ENCODE data around the gene TENM3.

The TENM3 gene

DNA sequence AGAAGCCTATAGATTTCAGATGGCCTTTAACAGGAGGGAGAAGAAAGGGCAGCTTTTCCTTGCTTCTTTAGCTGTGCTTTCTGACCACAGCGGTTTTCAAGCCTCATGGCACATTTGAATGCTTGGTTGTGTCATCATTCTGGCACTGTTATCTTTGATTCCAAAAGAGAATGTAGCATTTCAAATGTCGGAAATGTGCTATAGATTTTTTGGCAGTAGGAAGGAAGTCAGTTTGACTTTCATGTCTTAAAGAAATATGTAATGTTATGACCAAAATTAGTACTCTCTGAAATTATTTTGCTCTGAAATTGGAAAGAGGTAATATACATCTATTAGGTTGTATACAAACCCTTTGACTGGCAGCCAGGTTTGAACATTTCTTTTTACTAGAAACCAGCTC lies 171.9 kb downstream of the TENM3 start:
- ChIA-PET POLR2A (no interaction called here), CTCF (no interaction called here)
- DNase-seq (ENCODE audit: extremely low spot score), result no peak
- TF ChIP-seq, protein P1, sequence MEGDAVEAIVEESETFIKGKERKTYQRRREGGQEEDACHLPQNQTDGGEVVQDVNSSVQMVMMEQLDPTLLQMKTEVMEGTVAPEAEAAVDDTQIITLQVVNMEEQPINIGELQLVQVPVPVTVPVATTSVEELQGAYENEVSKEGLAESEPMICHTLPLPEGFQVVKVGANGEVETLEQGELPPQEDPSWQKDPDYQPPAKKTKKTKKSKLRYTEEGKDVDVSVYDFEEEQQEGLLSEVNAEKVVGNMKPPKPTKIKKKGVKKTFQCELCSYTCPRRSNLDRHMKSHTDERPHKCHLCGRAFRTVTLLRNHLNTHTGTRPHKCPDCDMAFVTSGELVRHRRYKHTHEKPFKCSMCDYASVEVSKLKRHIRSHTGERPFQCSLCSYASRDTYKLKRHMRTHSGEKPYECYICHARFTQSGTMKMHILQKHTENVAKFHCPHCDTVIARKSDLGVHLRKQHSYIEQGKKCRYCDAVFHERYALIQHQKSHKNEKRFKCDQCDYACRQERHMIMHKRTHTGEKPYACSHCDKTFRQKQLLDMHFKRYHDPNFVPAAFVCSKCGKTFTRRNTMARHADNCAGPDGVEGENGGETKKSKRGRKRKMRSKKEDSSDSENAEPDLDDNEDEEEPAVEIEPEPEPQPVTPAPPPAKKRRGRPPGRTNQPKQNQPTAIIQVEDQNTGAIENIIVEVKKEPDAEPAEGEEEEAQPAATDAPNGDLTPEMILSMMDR (IDR thresholded peaks at IDR 0.05; ENCODE audit: control extremely low read depth, extremely low read depth, low read depth, missing control alignments), result no peak

DNA sequence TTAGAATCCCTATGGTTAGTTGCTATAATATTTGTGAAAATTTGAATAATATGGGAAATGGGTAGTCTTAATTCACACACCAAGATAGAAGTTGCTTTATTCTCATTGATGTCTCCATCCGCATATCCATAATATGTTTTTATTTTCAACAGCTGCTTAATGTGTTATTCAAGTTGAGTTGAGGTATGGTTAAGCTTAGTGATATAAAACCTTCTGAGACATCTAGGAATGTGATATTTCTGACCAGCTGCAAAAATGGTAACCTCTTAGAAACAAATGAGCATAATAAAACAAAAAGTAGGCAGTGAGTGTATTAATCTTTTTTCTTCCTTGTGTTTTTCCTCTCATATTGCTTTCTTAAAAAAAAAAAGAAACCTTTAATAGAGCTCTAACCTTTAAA lies 172.9 kb downstream of the TENM3 start:
- TF ChIP-seq, protein P1 (IDR thresholded peaks at IDR 0.05; ENCODE audit: control extremely low read depth, extremely low read depth, low read depth, missing control alignments), result no peak
- ChIA-PET CTCF (interaction anchor here (0.9 kb wide), 1 partner anchor 12 kb away, joined by 3 read pairs; no protein-coding TSS in a partner anchor), POLR2A (no interaction called here)
- no peak for DNase-seq (ENCODE audit: extremely low spot score)

DNA sequence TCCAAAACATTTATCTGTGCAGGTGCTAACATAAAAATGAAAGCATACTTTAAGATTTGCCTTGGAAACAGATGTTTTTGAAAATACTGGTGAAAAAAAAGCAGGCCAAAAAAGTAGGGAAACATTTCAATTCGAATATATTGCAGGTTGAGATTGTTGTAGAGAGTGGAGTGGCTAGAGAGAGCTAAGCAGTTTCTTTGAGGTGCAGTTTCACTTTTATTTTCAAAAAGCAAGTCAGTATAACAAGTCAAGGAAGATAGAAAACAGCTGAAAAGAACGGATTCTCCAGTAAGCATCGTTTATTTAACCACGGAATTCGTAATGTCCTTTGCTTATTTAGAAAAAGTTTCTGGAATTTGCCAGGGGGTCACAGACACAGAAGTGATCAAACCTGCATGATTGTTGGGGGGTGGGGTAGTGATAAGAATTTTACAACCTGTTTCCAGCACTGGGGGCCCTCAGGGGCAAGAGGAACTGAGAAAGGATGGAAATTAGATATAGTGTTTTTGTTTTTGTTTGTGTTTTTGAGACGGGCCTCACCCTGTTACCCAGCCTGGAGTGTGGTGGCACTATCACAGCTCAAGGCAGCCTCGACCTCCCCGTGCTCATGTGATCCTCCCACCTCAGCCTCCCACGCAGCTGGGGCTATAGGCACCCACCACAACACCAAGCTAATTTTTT lies 175.0 kb downstream of the TENM3 start:
- TF ChIP-seq, protein P1 (IDR thresholded peaks at IDR 0.05; ENCODE audit: control extremely low read depth, extremely low read depth, low read depth, missing control alignments), result no peak
- DNase-seq (ENCODE audit: extremely low spot score), result peak; percentile 15
- ChIA-PET CTCF (no interaction called here), POLR2A (no interaction called here)

DNA sequence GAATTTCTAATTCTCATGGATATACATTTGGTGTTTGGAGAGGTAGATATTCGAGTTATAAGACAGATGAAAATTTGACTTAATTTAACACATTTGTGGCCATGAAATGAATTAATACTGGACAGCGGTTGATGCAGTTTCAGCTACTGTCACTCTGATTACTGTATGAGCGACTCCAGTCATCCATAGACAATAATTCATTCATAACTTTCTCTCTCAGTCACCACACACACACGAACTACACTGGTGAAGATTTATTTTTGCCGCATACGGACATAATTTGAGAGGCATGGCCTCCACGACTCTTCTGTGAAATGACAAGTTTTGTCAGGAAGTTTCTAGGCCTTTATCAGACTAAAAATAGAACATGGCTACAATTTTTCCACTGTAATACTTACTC lies 177.0 kb downstream of the TENM3 start:
- POLR2A ChIA-PET, result no interaction called here
- no peak for DNase-seq (ENCODE audit: extremely low spot score)
- CTCF ChIA-PET, result no interaction called here
- TF ChIP-seq, protein P1 (IDR thresholded peaks at IDR 0.05; ENCODE audit: control extremely low read depth, extremely low read depth, low read depth, missing control alignments), result no peak

DNA sequence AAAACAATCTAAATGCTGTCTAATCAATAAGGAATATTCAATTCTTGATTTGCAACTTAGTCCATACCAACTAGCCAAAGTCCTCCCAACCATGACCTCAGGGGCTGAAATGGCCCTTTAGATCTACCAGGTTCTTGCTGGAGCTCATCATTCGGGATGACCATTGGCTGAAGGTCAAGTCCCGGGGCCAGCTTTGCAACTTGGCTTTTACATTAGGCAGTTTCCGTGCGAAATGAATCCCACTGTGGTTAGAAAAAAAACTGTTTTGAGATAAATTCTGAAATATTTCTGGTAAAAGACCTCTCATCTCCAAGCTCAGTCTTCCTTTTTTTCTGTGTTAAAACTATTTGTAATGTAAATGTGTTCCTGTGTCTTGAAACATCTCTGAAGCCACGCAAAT lies 178.6 kb downstream of the TENM3 start:
- ChIA-PET CTCF (no interaction called here), POLR2A (no interaction called here)
- TF ChIP-seq, protein P1 (IDR thresholded peaks at IDR 0.05; ENCODE audit: control extremely low read depth, extremely low read depth, low read depth, missing control alignments), result no peak
- no peak for DNase-seq (ENCODE audit: extremely low spot score)

DNA sequence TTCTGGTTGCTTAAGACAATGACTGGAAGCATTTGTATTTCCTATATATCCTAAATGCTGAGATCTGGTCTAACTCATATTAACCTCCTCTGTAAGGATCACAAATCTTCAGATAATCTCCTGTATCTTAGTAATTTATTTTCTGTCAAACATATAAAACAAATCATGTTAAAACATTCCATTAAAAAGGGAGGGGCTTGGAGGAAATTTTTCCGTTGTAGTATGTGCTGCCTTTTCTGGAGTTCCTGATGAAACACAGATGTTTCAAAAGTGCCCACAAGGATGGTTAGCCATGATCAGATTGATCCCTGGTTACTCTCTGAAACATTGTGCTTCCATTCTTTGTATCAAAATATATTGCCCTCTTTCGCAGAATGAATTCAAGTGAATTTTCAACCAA lies 182.1 kb downstream of the TENM3 start:
- CTCF ChIA-PET, result no interaction called here
- DNase-seq (ENCODE audit: extremely low spot score), result no peak
- POLR2A ChIA-PET, result no interaction called here
- TF ChIP-seq, protein P1 (IDR thresholded peaks at IDR 0.05; ENCODE audit: control extremely low read depth, extremely low read depth, low read depth, missing control alignments), result no peak

Measured in GM10248 (cell line).